NB4 (cell line): ENCODE measurements around the gene PAK5.

ENCODE experiments used
- MAX ChIP-seq: IDR thresholded peaks from 2 replicates; pipeline ENCODE4 v1.6.1; 2011; ENCODE audit warnings: low read depth, low read length
- POLR2A ChIP-seq: IDR thresholded peaks from 2 replicates; pipeline ENCODE4 v1.6.1; 2011; ENCODE audit warnings: mild to moderate bottlenecking; ENCODE audit not compliant: insufficient read length; ENCODE audit errors: extremely low read depth
- TF ChIP-seq, protein P1 (sequence below): IDR thresholded peaks from one replicate; pipeline ENCODE4 v1.5.1; 2012; ENCODE audit warnings: low read depth, low read length

DNA sequence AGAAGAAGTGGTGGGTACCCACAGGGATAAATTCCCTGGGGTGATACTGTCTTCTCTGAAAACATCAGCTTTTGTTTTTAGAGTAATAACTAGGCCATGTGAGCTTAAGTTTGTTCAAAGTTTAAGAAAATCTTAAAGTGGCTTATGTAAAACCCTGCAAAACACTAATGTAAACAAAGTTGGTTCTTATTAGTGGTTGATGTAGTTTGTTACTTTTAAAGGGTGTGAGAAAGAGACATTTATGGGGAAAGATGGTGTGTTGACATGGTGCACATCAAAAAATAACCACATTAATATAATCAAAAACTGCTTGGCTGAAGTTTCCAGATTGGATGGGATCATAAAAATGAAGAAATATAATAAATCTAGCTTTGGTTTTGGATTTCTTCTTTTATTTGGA is 204.5 kb downstream of the PAK5 start:
- TF ChIP-seq POLR2A (no peak), MAX (no peak)
- TF ChIP-seq, protein P1, sequence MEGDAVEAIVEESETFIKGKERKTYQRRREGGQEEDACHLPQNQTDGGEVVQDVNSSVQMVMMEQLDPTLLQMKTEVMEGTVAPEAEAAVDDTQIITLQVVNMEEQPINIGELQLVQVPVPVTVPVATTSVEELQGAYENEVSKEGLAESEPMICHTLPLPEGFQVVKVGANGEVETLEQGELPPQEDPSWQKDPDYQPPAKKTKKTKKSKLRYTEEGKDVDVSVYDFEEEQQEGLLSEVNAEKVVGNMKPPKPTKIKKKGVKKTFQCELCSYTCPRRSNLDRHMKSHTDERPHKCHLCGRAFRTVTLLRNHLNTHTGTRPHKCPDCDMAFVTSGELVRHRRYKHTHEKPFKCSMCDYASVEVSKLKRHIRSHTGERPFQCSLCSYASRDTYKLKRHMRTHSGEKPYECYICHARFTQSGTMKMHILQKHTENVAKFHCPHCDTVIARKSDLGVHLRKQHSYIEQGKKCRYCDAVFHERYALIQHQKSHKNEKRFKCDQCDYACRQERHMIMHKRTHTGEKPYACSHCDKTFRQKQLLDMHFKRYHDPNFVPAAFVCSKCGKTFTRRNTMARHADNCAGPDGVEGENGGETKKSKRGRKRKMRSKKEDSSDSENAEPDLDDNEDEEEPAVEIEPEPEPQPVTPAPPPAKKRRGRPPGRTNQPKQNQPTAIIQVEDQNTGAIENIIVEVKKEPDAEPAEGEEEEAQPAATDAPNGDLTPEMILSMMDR = no peak
